HG02970 (cell line): Measurements from ENCODE around the gene PXDN.

Source experiments
- ATAC-seq: cut with Tn5 transposase; IDR thresholded peaks from one replicate; pipeline ENCODE4 v1.9.1; 2021; ENCODE audit warnings: mild to moderate bottlenecking, moderate library complexity, moderate number of reproducible peaks; ENCODE audit not compliant: unreplicated experiment, low FRiP score

PXDN gene

GRCh38 chr2:1621041-1621440, 123.3 kb downstream of the PXDN start:
- ATAC-seq, result no peak

GRCh38 chr2:1620081-1620480, 124.2 kb downstream of the PXDN start:
- no peak for ATAC-seq

- no peak for ATAC-seq
These were observed 124.8 kb downstream of the PXDN start for GRCh38 chr2:1619556-1619955.

GRCh38 chr2:1618974-1619373, 125.3 kb downstream of the PXDN start:
- no peak for ATAC-seq

GRCh38 chr2:1618191-1618961, 125.9 kb downstream of the PXDN start:
- no peak for ATAC-seq

GRCh38 chr2:1617425-1618021, 126.8 kb downstream of the PXDN start:
- ATAC-seq, result no peak

GRCh38 chr2:1614564-1614963, 129.8 kb downstream of the PXDN start:
- no peak for ATAC-seq

GRCh38 chr2:1613731-1614354, 130.5 kb downstream of the PXDN start:
- no peak for ATAC-seq

GRCh38 chr2:1613078-1613445, 131.3 kb downstream of the PXDN start:
- no peak for ATAC-seq

- no peak for ATAC-seq
These were observed 131.8 kb downstream of the PXDN start for GRCh38 chr2:1612391-1613077.

GRCh38 chr2:1611886-1612285, 132.4 kb downstream of the PXDN start:
- no peak for ATAC-seq

- no peak for ATAC-seq
These were observed 134.2 kb downstream of the PXDN start for GRCh38 chr2:1610096-1610485.

GRCh38 chr2:1609485-1610095, 134.7 kb downstream of the PXDN start:
- ATAC-seq, result no peak

- no peak for ATAC-seq
These were observed 135.3 kb downstream of the PXDN start for GRCh38 chr2:1609040-1609439.

GRCh38 chr2:1607971-1608688, 136.2 kb downstream of the PXDN start:
- ATAC-seq, result no peak

- ATAC-seq, result no peak
These were observed 136.9 kb downstream of the PXDN start for GRCh38 chr2:1607236-1607920.

- no peak for ATAC-seq
These were observed 137.7 kb downstream of the PXDN start for GRCh38 chr2:1606421-1607235.

- ATAC-seq, result no peak
These were observed 138.3 kb downstream of the PXDN start for GRCh38 chr2:1606046-1606400.
